Right lung (tissue), 5 donors: ENCODE measurements around the gene DPY19L1. TPM values are rescaled to one million over a fixed set of nuclear protein-coding genes. Genes with fewer than 3 reads are reported as not detected.
A peak's percentile ranks its signal among the peaks of the same experiment; 100 is the strongest.
"Not testable (repeated sequence)": the region's sequence is repeated elsewhere in the genome, so short reads cannot be mapped to it uniquely, and the experiment has no call there.

Experiments
- DNase-seq, 2 donors: peaks; one replicate each; pipeline ENCODE4 v3.0.0-alpha.2; 2013
- polyA plus RNA-seq, 5 donors: library from polyadenylated mRNA; unstranded; fragments of 120-200 nt; gene quantifications; one replicate each; pipeline versions ENCODE4 v1.2.1 to v1.2.3, GENCODE V29; 2013; ENCODE audit warnings: inconsistent platforms in 1 of 5, low replicate concordance in 1 of 5; ENCODE audit not compliant: insufficient read length in 5 of 5, insufficient read depth in 1 of 5

The DPY19L1 gene
- polyA plus RNA-seq, 5 donors = 32.9 to 60.1 (median 48.9) TPM

GRCh38 chr7:34991938-34992840, 45.1 kb downstream of the DPY19L1 start:
- DNase-seq = no peak

- not testable (repeated sequence) for DNase-seq
These were observed 48.7 kb downstream of the DPY19L1 start for GRCh38 chr7:34988442-34989125.

GRCh38 chr7:34985155-34985554, 52.1 kb downstream of the DPY19L1 start:
- not testable (repeated sequence) for DNase-seq

- not testable (repeated sequence) for DNase-seq
These were observed 53.1 kb downstream of the DPY19L1 start for GRCh38 chr7:34984140-34984539.

GRCh38 chr7:34982371-34983019, 54.8 kb downstream of the DPY19L1 start:
- DNase-seq = no peak

- DNase-seq = not testable (repeated sequence)
These were observed 58.2 kb downstream of the DPY19L1 start for GRCh38 chr7:34979124-34979523.

GRCh38 chr7:34973400-34973760, 63.9 kb downstream of the DPY19L1 start:
- DNase-seq = no peak

- not testable (repeated sequence) for DNase-seq
These were observed 64.4 kb downstream of the DPY19L1 start for GRCh38 chr7:34972739-34973399.

- DNase-seq = not testable (repeated sequence)
These were observed 69.5 kb downstream of the DPY19L1 start for GRCh38 chr7:34967818-34968217.

- not testable (repeated sequence) for DNase-seq
These were observed 70.8 kb downstream of the DPY19L1 start for GRCh38 chr7:34966504-34966903.

GRCh38 chr7:34958021-34958420, 79.3 kb downstream of the DPY19L1 start:
- no peak for DNase-seq

GRCh38 chr7:34952822-34953221, 84.5 kb downstream of the DPY19L1 start:
- no peak for DNase-seq

GRCh38 chr7:34949361-34949760, 87.9 kb downstream of the DPY19L1 start:
- no peak for DNase-seq

- not testable (repeated sequence) for DNase-seq
These were observed 89.9 kb downstream of the DPY19L1 start for GRCh38 chr7:34947427-34947826.

- peak in 1 of 2 donors; percentile 1 for DNase-seq
These were observed 90.8 kb downstream of the DPY19L1 start for GRCh38 chr7:34946486-34946885.

GRCh38 chr7:34945894-34946477, 91.3 kb downstream of the DPY19L1 start:
- peak; percentile 3 to 6 for DNase-seq

GRCh38 chr7:34939175-34939574, 98.1 kb downstream of the DPY19L1 start:
- DNase-seq = no peak

GRCh38 chr7:34935735-34936165, 101.5 kb downstream of the DPY19L1 start:
- DNase-seq = not testable (repeated sequence)

GRCh38 chr7:34931739-34932138, 105.5 kb downstream of the DPY19L1 start:
- no peak for DNase-seq

- DNase-seq = not testable (repeated sequence)
These were observed 107.5 kb downstream of the DPY19L1 start for GRCh38 chr7:34929783-34930182.

- no peak for DNase-seq
These were observed 108.7 kb downstream of the DPY19L1 start for GRCh38 chr7:34928560-34928959.
